ENCODE results near the gene CDH18. TPM values are rescaled to one million over a fixed set of nuclear protein-coding genes. Genes with fewer than 3 reads are reported as not detected.

The CDH18 gene
- total RNA-seq, 2 experiments from 2014 or later = not detected

DNA sequence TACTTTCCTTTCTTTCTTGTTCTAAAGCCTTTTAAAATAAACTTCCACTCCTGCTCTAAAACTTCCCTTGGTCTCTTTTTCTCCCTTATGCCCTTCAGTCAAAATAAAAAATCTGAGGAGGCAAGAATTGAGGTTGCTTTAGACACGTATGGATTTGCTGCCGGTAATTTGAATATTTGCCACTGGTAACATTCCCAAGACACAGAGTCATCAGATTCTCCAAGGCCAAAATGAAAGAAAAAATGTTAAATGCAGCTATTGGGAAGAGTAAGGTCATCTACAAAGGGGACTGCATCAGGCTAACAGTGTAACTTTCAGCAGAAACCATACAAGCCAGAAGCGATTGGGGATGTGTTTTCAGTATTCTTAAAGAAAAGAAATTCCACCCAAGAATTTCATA is 311.1 kb downstream of the CDH18 start:
- Mint-ChIP-seq H3K27me3 (no peaks in the 10 kb centered on the region), H3K9me3 (peaks cover 9% of the 10 kb centered on the region), H3K27ac (no peak overlapping the region), H3K36me3 (no peaks in the 10 kb centered on the region), H3K4me1 (ENCODE audit: low read depth) (no peaks in the 10 kb centered on the region), H3K4me3 (no peak overlapping the region)
- intact Hi-C loops (cut with micrococcal nuclease) = no loop called here
- ChIA-PET POLR2A (no interaction called here), CTCF (no interaction called here)
- DNase-seq = no peak

DNA sequence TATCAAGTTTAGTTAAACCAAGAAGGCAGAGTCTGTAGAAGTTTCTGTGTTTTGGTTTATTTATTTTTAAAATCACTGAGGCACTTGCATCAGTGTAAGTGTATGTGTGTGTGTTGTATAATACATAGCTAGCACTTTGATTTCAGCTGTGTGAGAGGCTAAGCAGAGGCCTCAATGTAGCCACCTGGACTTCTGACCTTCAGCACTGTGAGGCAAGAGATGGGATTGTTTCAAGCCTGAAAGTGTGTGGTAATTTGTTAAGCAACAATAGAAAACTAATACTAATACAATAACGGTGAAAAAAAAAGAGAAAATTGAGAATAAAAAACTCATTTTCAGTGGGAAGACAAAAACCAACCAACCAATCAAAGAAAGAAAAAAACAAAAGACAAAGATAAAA is 327.3 kb downstream of the CDH18 start:
- POLR2A ChIA-PET = no interaction called here
- Mint-ChIP-seq H3K4me3 (no peak overlapping the region), H3K9me3 (peaks cover 5% of the 10 kb centered on the region), H3K4me1 (ENCODE audit: low read depth) (no peaks in the 10 kb centered on the region), H3K27ac (no peak overlapping the region), H3K27me3 (no peaks in the 10 kb centered on the region), H3K36me3 (no peaks in the 10 kb centered on the region)
- intact Hi-C loops (cut with micrococcal nuclease) = no loop called here
- DNase-seq = no peak
- CTCF ChIA-PET = no interaction called here

DNA sequence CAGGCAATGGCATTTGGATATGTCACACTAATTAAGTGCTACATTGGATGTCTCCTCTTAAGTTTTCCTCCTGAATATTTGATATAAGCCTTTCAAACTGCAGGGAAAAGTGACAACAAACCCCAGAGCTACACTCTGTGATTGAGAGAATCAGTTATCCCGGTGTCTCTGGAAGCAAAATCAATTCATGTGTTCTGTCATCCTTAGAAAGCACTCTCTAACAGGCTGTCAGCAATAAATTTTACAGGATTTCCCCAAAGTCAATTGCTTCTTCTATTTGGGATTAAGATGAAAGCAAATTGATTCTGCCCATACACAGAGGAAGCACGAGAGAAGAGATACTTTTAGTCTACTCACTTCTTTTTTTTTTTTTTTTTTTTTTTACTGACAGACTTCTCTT is 332.4 kb downstream of the CDH18 start:
- Mint-ChIP-seq H3K27ac (no peak overlapping the region), H3K9me3 (peaks cover 7% of the 10 kb centered on the region), H3K4me1 (ENCODE audit: low read depth) (no peaks in the 10 kb centered on the region), H3K4me3 (no peak overlapping the region), H3K27me3 (no peaks in the 10 kb centered on the region), H3K36me3 (no peaks in the 10 kb centered on the region)
- DNase-seq = no peak
- CTCF ChIA-PET = no interaction called here
- POLR2A ChIA-PET = no interaction called here
- intact Hi-C loops (cut with micrococcal nuclease) = no loop called here

DNA sequence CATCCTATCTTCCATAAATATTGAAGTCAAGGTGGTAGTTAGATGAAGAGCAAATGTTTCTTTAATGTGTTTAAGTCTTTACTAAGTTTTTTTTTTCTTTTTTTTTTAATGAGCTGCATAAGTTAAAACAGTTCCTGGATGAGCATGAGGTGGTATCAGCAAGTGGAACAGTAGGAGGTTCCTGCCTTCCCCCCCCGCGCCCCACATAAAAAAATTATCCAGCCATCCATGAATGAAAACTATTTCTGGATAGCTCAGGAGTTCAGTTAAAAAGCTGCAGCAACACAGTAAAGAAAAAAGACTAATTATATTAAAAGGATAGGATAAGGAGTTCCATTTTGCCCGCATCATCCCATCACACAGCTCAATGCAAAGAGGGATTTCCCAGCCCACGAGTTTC is 349.5 kb downstream of the CDH18 start:
- intact Hi-C loops (cut with micrococcal nuclease) = no loop called here
- DNase-seq = no peak
- Mint-ChIP-seq H3K4me1 (ENCODE audit: low read depth) (no peaks in the 10 kb centered on the region), H3K4me3 (no peak overlapping the region), H3K27me3 (no peaks in the 10 kb centered on the region), H3K9me3 (peaks cover 10% of the 10 kb centered on the region), H3K36me3 (no peaks in the 10 kb centered on the region), H3K27ac (no peak overlapping the region)
- CTCF ChIA-PET = no interaction called here
- POLR2A ChIA-PET = no interaction called here

DNA sequence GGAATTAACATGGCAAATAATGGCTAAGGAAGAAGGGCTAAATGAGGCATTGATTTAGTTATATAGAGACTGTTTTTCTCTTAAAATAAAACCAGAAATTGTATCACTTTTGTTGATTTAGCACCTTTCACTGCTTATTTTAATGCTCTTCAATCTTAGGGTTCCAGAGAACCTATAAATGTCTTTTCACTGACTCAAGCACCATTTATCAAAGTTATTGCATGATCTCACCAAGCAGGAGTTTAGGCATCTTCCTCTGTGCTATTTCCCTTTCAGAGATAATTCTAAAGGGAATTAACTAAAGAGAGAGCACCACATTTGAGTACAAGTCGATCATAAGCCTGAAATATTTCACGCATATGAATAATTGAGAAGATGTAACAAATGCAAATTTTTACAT is 357.1 kb downstream of the CDH18 start:
- no peak for DNase-seq
- ChIA-PET CTCF (no interaction called here), POLR2A (no interaction called here)
- Mint-ChIP-seq H3K4me3 (no peak overlapping the region), H3K27me3 (no peaks in the 10 kb centered on the region), H3K9me3 (peaks cover 9% of the 10 kb centered on the region), H3K27ac (no peak overlapping the region), H3K36me3 (no peaks in the 10 kb centered on the region), H3K4me1 (ENCODE audit: low read depth) (no peaks in the 10 kb centered on the region)
- intact Hi-C loops (cut with micrococcal nuclease) = no loop called here

DNA sequence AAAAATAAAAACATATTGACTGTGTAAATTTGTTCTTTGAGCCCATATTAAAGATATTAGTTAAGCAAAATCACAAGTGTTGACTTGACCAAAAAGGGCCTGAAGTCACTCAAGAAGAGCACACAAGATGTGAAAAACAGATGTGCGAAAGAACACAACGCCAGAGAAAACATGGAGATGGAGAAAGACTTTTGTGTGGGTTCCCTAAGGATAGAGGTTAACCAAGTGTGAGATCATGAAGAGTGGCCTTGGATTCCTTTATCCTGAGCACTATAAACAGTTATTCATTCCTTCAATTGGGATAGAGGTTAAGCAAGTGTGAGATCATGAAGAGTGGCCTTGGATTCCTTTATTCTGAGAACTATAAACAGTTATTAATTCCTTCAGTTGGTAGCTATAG is 361.8 kb downstream of the CDH18 start:
- H3K4me3 Mint-ChIP-seq = no peak overlapping the region
- peaks cover 24% of the 10 kb centered on the region for H3K9me3 Mint-ChIP-seq
- H3K36me3 Mint-ChIP-seq = no peaks in the 10 kb centered on the region
- H3K27me3 Mint-ChIP-seq = no peaks in the 10 kb centered on the region
- no peaks in the 10 kb centered on the region for H3K4me1 Mint-ChIP-seq (ENCODE audit: low read depth)
- ChIA-PET POLR2A (no interaction called here), CTCF (no interaction called here)
- no peak overlapping the region for H3K27ac Mint-ChIP-seq
- intact Hi-C loops (cut with micrococcal nuclease) = no loop called here
- DNase-seq = no peak

DNA sequence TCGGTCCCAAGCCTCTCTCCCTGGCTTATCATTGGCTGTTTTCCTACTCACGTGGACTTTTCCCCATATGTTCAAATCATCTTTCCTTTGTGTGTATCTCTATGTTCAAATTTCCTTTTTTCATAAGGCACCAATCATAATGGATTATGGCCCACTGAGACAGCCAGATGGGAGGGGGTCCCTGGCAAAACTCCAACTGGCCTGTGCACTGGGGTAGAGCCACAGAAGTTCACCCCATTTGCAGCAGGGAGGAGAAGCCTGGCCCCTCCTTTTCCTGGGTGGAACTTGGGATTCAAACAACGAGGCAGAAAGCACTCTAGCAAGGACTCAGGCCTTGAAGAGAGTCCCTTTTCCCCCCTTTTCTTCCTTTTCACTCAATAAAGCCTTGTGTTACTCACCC is 362.4 kb downstream of the CDH18 start:
- Mint-ChIP-seq H3K9me3 (peaks cover 25% of the 10 kb centered on the region), H3K27ac (no peak overlapping the region), H3K4me3 (no peak overlapping the region), H3K36me3 (no peaks in the 10 kb centered on the region), H3K4me1 (ENCODE audit: low read depth) (no peaks in the 10 kb centered on the region), H3K27me3 (no peaks in the 10 kb centered on the region)
- intact Hi-C loops (cut with micrococcal nuclease) = no loop called here
- POLR2A ChIA-PET = no interaction called here
- CTCF ChIA-PET = no interaction called here
- DNase-seq = no peak

DNA sequence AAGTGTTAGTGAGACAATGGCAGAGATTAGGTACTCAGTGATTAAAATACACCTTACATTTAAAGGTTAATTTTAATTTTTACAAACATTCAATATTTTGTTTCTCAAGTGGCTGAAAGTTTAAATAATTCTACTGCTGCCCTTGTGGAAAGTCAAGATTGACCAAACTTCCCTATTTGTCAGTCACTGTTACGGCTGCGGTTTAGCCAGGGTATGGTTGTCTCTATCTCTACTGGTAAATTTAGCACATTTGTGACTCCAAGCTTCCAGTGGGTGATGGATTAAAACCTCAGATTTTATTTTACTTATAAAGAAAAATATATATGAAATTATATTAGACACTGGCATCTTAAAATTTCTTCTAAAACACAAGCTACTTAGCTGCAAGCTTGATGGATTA is 368.4 kb downstream of the CDH18 start:
- peaks cover 20% of the 10 kb centered on the region for H3K9me3 Mint-ChIP-seq
- no peaks in the 10 kb centered on the region for H3K27me3 Mint-ChIP-seq
- no peak overlapping the region for H3K4me3 Mint-ChIP-seq
- H3K36me3 Mint-ChIP-seq = no peaks in the 10 kb centered on the region
- no peaks in the 10 kb centered on the region for H3K4me1 Mint-ChIP-seq (ENCODE audit: low read depth)
- DNase-seq = no peak
- no peak overlapping the region for H3K27ac Mint-ChIP-seq
- POLR2A ChIA-PET = no interaction called here
- CTCF ChIA-PET = interaction anchor here (0.6 kb wide), 1 partner anchor 33 kb away, joined by 3 read pairs; no protein-coding TSS in a partner anchor
- intact Hi-C loops (cut with micrococcal nuclease) = no loop called here

DNA sequence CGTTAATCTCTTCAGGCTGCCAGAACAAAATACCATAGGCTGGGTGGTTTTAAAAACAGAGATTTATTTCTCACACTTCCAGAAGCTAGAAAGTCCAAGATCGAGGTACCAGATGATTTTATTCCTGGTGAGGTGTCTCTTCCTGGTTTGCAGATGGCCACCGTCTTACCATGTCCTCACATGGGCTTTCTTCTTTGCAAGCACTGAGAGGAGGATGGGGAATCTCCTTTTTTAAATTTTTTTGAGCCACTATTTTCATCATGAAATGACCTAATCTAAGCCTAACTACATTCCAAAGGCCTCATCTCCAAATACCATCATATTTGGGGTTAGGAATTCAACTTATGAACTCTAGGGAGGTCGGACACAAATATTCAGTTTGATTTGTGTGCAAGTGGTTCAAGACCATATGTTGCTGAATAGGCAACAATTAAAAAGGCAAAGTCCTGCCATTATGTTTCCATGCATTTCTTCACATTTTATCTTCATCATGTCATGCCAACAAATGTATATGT is 371.2 kb downstream of the CDH18 start:
- Mint-ChIP-seq H3K36me3 (no peaks in the 10 kb centered on the region), H3K4me1 (ENCODE audit: low read depth) (no peaks in the 10 kb centered on the region), H3K27ac (no peak overlapping the region), H3K4me3 (no peak overlapping the region), H3K27me3 (no peaks in the 10 kb centered on the region), H3K9me3 (peaks cover 13% of the 10 kb centered on the region)
- DNase-seq = no peak
- CTCF ChIA-PET = no interaction called here
- POLR2A ChIA-PET = no interaction called here
- intact Hi-C loops (cut with micrococcal nuclease) = no loop called here

DNA sequence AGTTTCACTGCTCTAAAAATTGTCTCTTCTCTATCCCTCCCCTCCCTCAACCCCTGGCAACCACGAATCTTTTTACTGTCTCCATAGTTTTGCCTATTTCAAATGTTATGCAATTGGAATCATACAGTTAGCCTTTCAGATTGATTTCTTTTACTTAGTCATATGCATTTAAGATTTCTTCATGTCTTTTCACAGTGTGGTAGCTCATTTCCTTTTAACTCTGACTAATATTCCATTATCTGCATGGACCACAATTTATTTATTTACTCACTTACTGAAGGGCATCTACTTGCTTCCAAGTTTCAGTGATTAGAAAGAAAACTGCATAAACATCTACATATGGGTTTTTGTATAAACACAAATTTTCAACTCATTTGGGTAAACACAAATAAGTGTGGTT is 372.3 kb downstream of the CDH18 start:
- intact Hi-C loops (cut with micrococcal nuclease) = no loop called here
- no peaks in the 10 kb centered on the region for H3K4me1 Mint-ChIP-seq (ENCODE audit: low read depth)
- H3K27ac Mint-ChIP-seq = no peak overlapping the region
- peaks cover 12% of the 10 kb centered on the region for H3K9me3 Mint-ChIP-seq
- H3K27me3 Mint-ChIP-seq = no peaks in the 10 kb centered on the region
- no peaks in the 10 kb centered on the region for H3K36me3 Mint-ChIP-seq
- ChIA-PET POLR2A (no interaction called here), CTCF (no interaction called here)
- H3K4me3 Mint-ChIP-seq = no peak overlapping the region
- no peak for DNase-seq

DNA sequence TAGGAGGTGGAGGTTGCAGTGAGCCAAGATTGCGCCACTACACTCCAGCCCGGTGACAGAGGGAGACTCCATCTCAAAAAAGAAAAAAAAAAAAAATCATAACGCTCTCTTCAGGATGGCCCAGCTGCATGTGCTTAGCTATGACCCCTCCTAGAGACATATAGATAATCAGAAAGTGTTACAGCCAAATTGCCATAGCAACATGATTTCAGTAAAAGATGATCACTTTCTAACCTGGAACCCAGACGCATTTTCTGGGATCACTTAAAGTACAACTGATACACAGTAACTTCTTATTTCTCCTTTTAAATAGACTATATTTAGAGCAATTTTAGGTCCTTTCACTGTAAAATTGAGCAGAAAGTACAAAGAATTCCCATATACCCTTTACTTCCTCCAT is 372.9 kb downstream of the CDH18 start:
- H3K4me1 Mint-ChIP-seq (ENCODE audit: low read depth) = no peaks in the 10 kb centered on the region
- H3K27me3 Mint-ChIP-seq = no peaks in the 10 kb centered on the region
- no peaks in the 10 kb centered on the region for H3K36me3 Mint-ChIP-seq
- CTCF ChIA-PET = no interaction called here
- DNase-seq = no peak
- no peak overlapping the region for H3K4me3 Mint-ChIP-seq
- POLR2A ChIA-PET = no interaction called here
- H3K9me3 Mint-ChIP-seq = peaks cover 12% of the 10 kb centered on the region
- intact Hi-C loops (cut with micrococcal nuclease) = no loop called here
- H3K27ac Mint-ChIP-seq = no peak overlapping the region

DNA sequence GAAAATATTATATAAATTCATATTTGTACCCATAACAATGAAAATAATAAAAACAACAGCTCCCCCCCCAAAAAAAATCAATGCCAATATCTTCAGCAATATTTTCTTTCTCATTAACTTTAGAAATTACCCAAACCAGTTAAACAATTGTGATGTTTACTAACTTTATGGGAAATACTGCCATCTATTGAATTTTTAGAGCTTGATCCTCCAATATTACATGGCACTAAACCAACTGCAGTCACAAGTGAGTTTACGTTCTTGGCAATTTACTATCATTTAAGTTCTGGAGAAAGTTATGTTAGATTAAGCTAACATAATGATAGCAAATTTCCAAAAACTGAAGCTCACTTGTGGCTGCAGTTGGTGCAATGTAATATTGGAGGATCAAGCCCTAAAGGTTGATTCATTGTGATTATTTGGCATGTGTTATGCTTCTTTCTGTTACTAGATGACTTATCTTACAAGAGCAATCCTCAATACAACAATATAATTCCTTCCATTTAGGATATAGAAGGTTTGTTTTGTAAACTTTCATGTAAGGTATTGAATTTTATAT is 379.5 kb downstream of the CDH18 start:
- no peak overlapping the region for H3K27ac Mint-ChIP-seq
- intact Hi-C loops (cut with micrococcal nuclease) = no loop called here
- peaks cover 13% of the 10 kb centered on the region for H3K9me3 Mint-ChIP-seq
- H3K27me3 Mint-ChIP-seq = no peaks in the 10 kb centered on the region
- DNase-seq = no peak
- ChIA-PET POLR2A (no interaction called here), CTCF (no interaction called here)
- no peaks in the 10 kb centered on the region for H3K36me3 Mint-ChIP-seq
- H3K4me1 Mint-ChIP-seq (ENCODE audit: low read depth) = no peaks in the 10 kb centered on the region
- H3K4me3 Mint-ChIP-seq = no peak overlapping the region

DNA sequence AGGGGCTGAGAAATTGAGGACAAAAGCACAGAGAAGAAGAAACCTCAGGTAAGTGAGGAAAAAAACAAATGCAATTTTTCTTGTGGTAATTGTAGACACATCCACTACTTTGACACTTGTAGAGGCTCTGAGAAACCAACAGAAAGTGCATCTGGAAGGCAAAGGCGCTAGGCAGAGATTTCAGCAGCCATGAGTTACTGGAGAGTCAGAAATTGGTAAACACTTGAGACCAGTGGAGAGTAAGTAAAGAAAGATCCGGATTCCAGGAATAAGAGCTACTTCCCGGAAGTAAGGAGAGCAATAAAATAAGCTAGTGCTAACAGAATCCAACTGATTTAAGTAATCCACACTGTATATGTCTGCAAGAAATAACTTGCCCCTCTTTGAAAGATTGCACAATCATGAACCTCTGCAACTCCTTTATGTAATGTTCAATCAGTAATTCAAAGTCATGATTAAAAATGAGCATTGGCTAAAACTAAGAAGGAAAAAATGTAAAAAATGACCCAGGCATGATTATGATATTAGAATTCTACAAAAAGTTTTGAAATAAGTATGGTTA is 382.1 kb downstream of the CDH18 start:
- no peaks in the 10 kb centered on the region for H3K36me3 Mint-ChIP-seq
- peaks cover 16% of the 10 kb centered on the region for H3K9me3 Mint-ChIP-seq
- no peak for DNase-seq
- no peaks in the 10 kb centered on the region for H3K4me1 Mint-ChIP-seq (ENCODE audit: low read depth)
- H3K27me3 Mint-ChIP-seq = no peaks in the 10 kb centered on the region
- no peak overlapping the region for H3K27ac Mint-ChIP-seq
- intact Hi-C loops (cut with micrococcal nuclease) = no loop called here
- CTCF ChIA-PET = no interaction called here
- POLR2A ChIA-PET = no interaction called here
- no peak overlapping the region for H3K4me3 Mint-ChIP-seq
